Measurements from ENCODE around the gene GAGE10. TPM values are rescaled to one million over a fixed set of nuclear protein-coding genes. Genes with fewer than 3 reads are reported as not detected.

GAGE10 gene
- total and polyA plus RNA-seq, 2 experiments from 2014 or later: not detected

DNA sequence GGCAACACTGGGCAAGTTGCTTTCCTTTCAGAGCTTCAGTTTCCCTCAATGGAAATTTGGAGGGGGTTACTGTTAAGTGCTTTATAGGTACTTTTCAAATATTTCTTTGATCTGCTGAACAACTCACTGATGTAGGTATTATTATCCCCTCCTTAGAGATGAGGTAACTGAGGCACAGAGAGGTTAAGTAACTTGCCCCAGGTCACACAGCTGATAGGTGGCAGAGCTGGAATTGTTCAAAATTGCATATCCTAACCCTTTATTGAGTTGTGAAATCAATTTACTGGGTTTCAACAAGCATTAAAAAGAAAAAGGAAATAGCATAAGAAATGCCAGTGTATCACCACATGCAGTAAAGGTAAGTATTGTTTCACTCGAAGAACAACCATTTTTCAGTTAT is 27.2 kb upstream of the GAGE10 start:
- Histone ChIP-seq H3K9me2 (ENCODE audit: insufficient read depth) (no peaks in the 10 kb centered on the region), H3K79me2 (replicated peaks; ENCODE audit: insufficient read depth) (peaks cover 22% of the 10 kb centered on the region), H3K4me1 (ENCODE audit: insufficient read depth) (peaks cover 3% of the 10 kb centered on the region; the same call in 1 of the 2 replicates), H3K36me3 (ENCODE audit: insufficient read depth) (no peaks in the 10 kb centered on the region), H3F3A (replicated peaks; ENCODE audit: low read depth) (no peaks in the 10 kb centered on the region), H3K4me2 (no peak overlapping the region), H3K4me3 (no peak overlapping the region), H3K27me3 (ENCODE audit: insufficient read depth) (no peaks in the 10 kb centered on the region), H2AFZ (no peak overlapping the region), H4K20me1 (replicated peaks; ENCODE audit: insufficient read depth) (no peaks in the 10 kb centered on the region; the same call in 1 of the 2 replicates), H3K27ac (ENCODE audit: low read depth) (no peak overlapping the region)
- Mint-ChIP-seq H3K4me1 (peaks cover 27% of the 10 kb centered on the region), H3K27ac (no peak overlapping the region), H3K36me3 (ENCODE audit: low read depth) (peaks cover 17% of the 10 kb centered on the region), H3K27me3 (ENCODE audit: insufficient read depth, low read depth, poor library complexity) (peaks cover 10% of the 10 kb centered on the region), H3K4me3 (no peak overlapping the region), H3K9me3 (no peaks in the 10 kb centered on the region)
- TF ChIP-seq EZH2 (IDR thresholded peaks at IDR 0.05; ENCODE audit: low read depth, unreplicated experiment): no peak
- no peak for TF ChIP-seq ZNF462 (CRISPR knock-in tag; IDR thresholded peaks at IDR 0.05)
- TF ChIP-seq ZNF331 (CRISPR knock-in tag; IDR thresholded peaks at IDR 0.05; ENCODE audit: low read depth): no peak
- no peak for TF ChIP-seq CREB1 (CRISPR knock-in tag; IDR thresholded peaks at IDR 0.05; ENCODE audit: low read depth)
- no peak for TF ChIP-seq ETS1 (IDR thresholded peaks at IDR 0.05)
- TF ChIP-seq NANOG (IDR thresholded peaks at IDR 0.05; ENCODE audit: borderline replicate concordance): no peak
- no peak for TF ChIP-seq JUNB (IDR thresholded peaks at IDR 0.05; ENCODE audit: unreplicated experiment)
- TF ChIP-seq POLR2AphosphoS5 (IDR thresholded peaks at IDR 0.05; ENCODE audit: low read depth): no peak
- TF ChIP-seq, protein P1, sequence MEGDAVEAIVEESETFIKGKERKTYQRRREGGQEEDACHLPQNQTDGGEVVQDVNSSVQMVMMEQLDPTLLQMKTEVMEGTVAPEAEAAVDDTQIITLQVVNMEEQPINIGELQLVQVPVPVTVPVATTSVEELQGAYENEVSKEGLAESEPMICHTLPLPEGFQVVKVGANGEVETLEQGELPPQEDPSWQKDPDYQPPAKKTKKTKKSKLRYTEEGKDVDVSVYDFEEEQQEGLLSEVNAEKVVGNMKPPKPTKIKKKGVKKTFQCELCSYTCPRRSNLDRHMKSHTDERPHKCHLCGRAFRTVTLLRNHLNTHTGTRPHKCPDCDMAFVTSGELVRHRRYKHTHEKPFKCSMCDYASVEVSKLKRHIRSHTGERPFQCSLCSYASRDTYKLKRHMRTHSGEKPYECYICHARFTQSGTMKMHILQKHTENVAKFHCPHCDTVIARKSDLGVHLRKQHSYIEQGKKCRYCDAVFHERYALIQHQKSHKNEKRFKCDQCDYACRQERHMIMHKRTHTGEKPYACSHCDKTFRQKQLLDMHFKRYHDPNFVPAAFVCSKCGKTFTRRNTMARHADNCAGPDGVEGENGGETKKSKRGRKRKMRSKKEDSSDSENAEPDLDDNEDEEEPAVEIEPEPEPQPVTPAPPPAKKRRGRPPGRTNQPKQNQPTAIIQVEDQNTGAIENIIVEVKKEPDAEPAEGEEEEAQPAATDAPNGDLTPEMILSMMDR (conservative IDR thresholded peaks at IDR 0.05; ENCODE audit: low read depth in 2 of 2): no peak
- no peak for DNase-seq (ENCODE audit: low spot score)
- ATAC-seq: no peak

All from GM23338 (cell line).